T-helper 2 cell (primary cell): ENCODE results near the gene FBXL15.

Experiments
- DNase-seq, 5 experiments: peaks; one replicate each; pipeline versions ENCODE4 v3.0.0 to v3.0.0-alpha.2; 2012 to 2022

Gene FBXL15

GRCh38 chr10:102398172-102399020, 22.2 kb upstream of the FBXL15 start:
- DNase-seq: no peak

GRCh38 chr10:102399217-102400021, 21.2 kb upstream of the FBXL15 start:
- peak; percentile 76 to 91 (median 81) for DNase-seq

GRCh38 chr10:102400076-102400475, 20.6 kb upstream of the FBXL15 start:
- DNase-seq: no peak

- DNase-seq: no peak
Measured at GRCh38 chr10:102400598-102401341, 19.9 kb upstream of the FBXL15 start.

GRCh38 chr10:102401342-102401654, 19.3 kb upstream of the FBXL15 start:
- DNase-seq: no peak

GRCh38 chr10:102401735-102402511, 18.7 kb upstream of the FBXL15 start:
- no peak for DNase-seq

GRCh38 chr10:102402512-102402896, 18.1 kb upstream of the FBXL15 start:
- no peak for DNase-seq

- DNase-seq: no peak
Measured at GRCh38 chr10:102403115-102403514, 17.5 kb upstream of the FBXL15 start.

- no peak for DNase-seq
Measured at GRCh38 chr10:102404361-102405107, 16.1 kb upstream of the FBXL15 start.

- no peak for DNase-seq
Measured at GRCh38 chr10:102405108-102405571, 15.5 kb upstream of the FBXL15 start.

GRCh38 chr10:102405632-102406031, 15.0 kb upstream of the FBXL15 start:
- no peak for DNase-seq

GRCh38 chr10:102406815-102407214, 13.8 kb upstream of the FBXL15 start:
- no peak for DNase-seq

GRCh38 chr10:102407425-102408130, 13.1 kb upstream of the FBXL15 start:
- DNase-seq: no peak

- no peak for DNase-seq
Measured at GRCh38 chr10:102408131-102408727, 12.4 kb upstream of the FBXL15 start.

- peak; percentile 47 to 71 (median 60) for DNase-seq
Measured at GRCh38 chr10:102408728-102409603, 11.7 kb upstream of the FBXL15 start.

GRCh38 chr10:102409604-102410428, 10.8 kb upstream of the FBXL15 start:
- no peak for DNase-seq

- DNase-seq: peak in 2 of 5 experiments; percentile 46 to 61
Measured at GRCh38 chr10:102410429-102411073, 10.1 kb upstream of the FBXL15 start.
